HepG2 (cell line): ENCODE measurements around the gene ZNF865. TPM values are rescaled to one million over a fixed set of nuclear protein-coding genes. Genes with fewer than 3 reads are reported as not detected.

ENCODE experiments used
- ATAC-seq: fragments of 200-7000 bp; cut with Tn5 transposase; 3 replicates; pipeline ENCODE4 v1.9.1; 2020; ENCODE audit warnings: mild to moderate bottlenecking, moderate library complexity
- BruUV-seq: library from RNA; stranded (reverse); fragments of 400-500 nt; replicated peaks from 2 replicates; lab custom pipeline; 2021; lab: Mats Ljungman, UMichigan
- CTCF ChIA-PET: fragments of 300-600 bp; formaldehyde crosslinking; extraction: SDS; loops from one replicate; lab custom pipeline; 2021; ENCODE audit warnings: low total read pairs, inconsistent platforms, low intra/inter-chr PET ratio; lab: Yijun Ruan, JAX
- POLR2A ChIA-PET: fragments of 350-600 bp; sonication (Branson Sonifier 250); formaldehyde crosslinking; loops from one replicate; lab custom pipeline; 2020; ENCODE audit warnings: antibody characterized with exemption, inconsistent platforms; lab: Yijun Ruan, JAX
- DNase-seq: peaks from one replicate; pipeline ENCODE4 v3.0.0-alpha.2; 2015; ENCODE audit warnings: low spot score
- FAIRE-seq: peaks from 3 replicates; lab custom pipeline; 2011; peaks lifted over from hg19 to GRCh38; lab: Jason Lieb, UNC
- H2AFZ ChIP-seq: one replicate; pipeline ENCODE4 v1.6.1; 2011; ENCODE audit warnings: low read length, inconsistent platforms
- H3K27ac ChIP-seq: fragments of 300-600 bp; 3 replicates; pipeline ENCODE4 v1.8.0; 2011; ENCODE audit warnings: mixed run types, mild to moderate bottlenecking, mixed read lengths, low read length, inconsistent platforms; ENCODE audit not compliant: insufficient read depth; ENCODE audit errors: extremely low read length
- H3K27me3 ChIP-seq, 2 experiments: fragments of 200-600 bp in 1 of 2; 2 replicates in 1 of 2; 3 replicates in 1 of 2; pipeline versions ENCODE4 v1.6.0 to v1.8.0; 2011; ENCODE audit warnings: low read length in 2 of 2, mild to moderate bottlenecking in 2 of 2, moderate library complexity in 2 of 2, inconsistent platforms in 1 of 2; ENCODE audit not compliant: insufficient read depth in 2 of 2, control insufficient read depth in 1 of 2
- H3K36me3 ChIP-seq, 2 experiments: fragments of 200-600 bp in 1 of 2; replicated peaks in 1 of 2; 2 replicates in 1 of 2; 3 replicates in 1 of 2; pipeline versions ENCODE4 v1.5.1 to v1.8.0; 2011; ENCODE audit warnings: low read length in 2 of 2, inconsistent platforms in 1 of 2; ENCODE audit not compliant: insufficient read depth in 2 of 2, control insufficient read depth in 1 of 2
- H3K4me1 ChIP-seq: 2 replicates; pipeline ENCODE4 v1.5.1; 2012; ENCODE audit warnings: low read length, inconsistent platforms; ENCODE audit not compliant: insufficient read depth
- H3K4me2 ChIP-seq: 2 replicates; pipeline ENCODE4 v1.6.0; 2011; ENCODE audit warnings: low read depth, low read length, inconsistent platforms
- H3K4me3 ChIP-seq, 3 experiments: fragments of 200-600 bp in 1 of 3; sonication (generic), shearing (Covaris generic) in 1 of 3; replicated peaks in 1 of 3; 2 replicates each; pipeline ENCODE4 v1.5.1; 2011 to 2016; ENCODE audit warnings: low read length in 3 of 3, inconsistent platforms in 2 of 3, low read depth in 2 of 3, mild to moderate bottlenecking in 2 of 3, control low read depth in 1 of 3, mixed read lengths in 1 of 3; ENCODE audit not compliant: insufficient read depth in 1 of 3
- H3K79me2 ChIP-seq: one replicate; pipeline ENCODE4 v1.6.1; 2011; ENCODE audit warnings: low read length, inconsistent platforms; ENCODE audit not compliant: insufficient read depth
- H3K9ac ChIP-seq: 2 replicates; pipeline ENCODE4 v1.6.0; 2011; ENCODE audit warnings: mild to moderate bottlenecking, low read depth, low read length, inconsistent platforms; ENCODE audit not compliant: insufficient read depth
- H3K9me3 ChIP-seq: 2 replicates; pipeline ENCODE4 v1.5.1; 2012; ENCODE audit warnings: mild to moderate bottlenecking, low read length
- H4K20me1 ChIP-seq: 2 replicates; pipeline ENCODE4 v1.6.0; 2011; ENCODE audit warnings: inconsistent platforms, mild to moderate bottlenecking, low read length, moderate library complexity; ENCODE audit not compliant: insufficient read depth
- ATM ChIP-seq: fragments of 450-650 bp; IDR thresholded peaks from 2 replicates; pipeline ENCODE4 v1.7.1; 2017; ENCODE audit warnings: mild to moderate bottlenecking, borderline replicate concordance
- BCL6 ChIP-seq: IDR thresholded peaks from 2 replicates; pipeline ENCODE4 v1.6.1; 2016; ENCODE audit warnings: missing genetic modification reagents, missing compliant biosample characterization
- DR1 ChIP-seq: sonication (generic); formaldehyde crosslinking; IDR thresholded peaks from 2 replicates; pipeline ENCODE4 v1.8.0; 2021; ENCODE audit warnings: mild to moderate bottlenecking, missing genetic modification reagents, inconsistent platforms
- KMT2B ChIP-seq: IDR thresholded peaks from 2 replicates; pipeline ENCODE4 v1.6.1; 2016; ENCODE audit warnings: missing genetic modification reagents, missing compliant biosample characterization
- POGZ ChIP-seq: sonication (generic); formaldehyde crosslinking; IDR thresholded peaks from 2 replicates; pipeline ENCODE4 v1.4.0; 2020; ENCODE audit warnings: mild to moderate bottlenecking, missing genetic modification reagents
- PRMT3 ChIP-seq: sonication (generic); formaldehyde crosslinking; IDR thresholded peaks from 2 replicates; pipeline ENCODE4 v1.8.1; 2022; ENCODE audit warnings: low read depth, mild to moderate bottlenecking, moderate library complexity, missing genetic modification reagents, borderline replicate concordance
- ZMYM4 ChIP-seq: sonication (generic); formaldehyde crosslinking; IDR thresholded peaks from 2 replicates; pipeline ENCODE4 v1.8.1; 2023; ENCODE audit warnings: mild to moderate bottlenecking, missing genetic modification reagents
- ZNF616 ChIP-seq: sonication (generic); formaldehyde crosslinking; IDR thresholded peaks from 2 replicates; pipeline ENCODE4 v1.5.0; 2020; ENCODE audit warnings: low read depth, mild to moderate bottlenecking, missing genetic modification reagents
- WGBS: methylation state at CpG from one replicate; pipeline ENCODE4 v1.1.6; 2017; ENCODE audit warnings: low lambda C conversion rate; 5-methylcytosine and 5-hydroxymethylcytosine counted together
- in situ Hi-C: cut with HindIII; loops from 2 replicates; pipeline ENCODE4 v1.10.0; 2017; ENCODE audit warnings: low pct_unique_long_range_greater_than_20kb; ENCODE audit not compliant: extremely low pct_ligation_motif_present
- intact Hi-C: fragments of 100-400 bp; cut with micrococcal nuclease; formaldehyde crosslinking; loops from one replicate; pipeline ENCODE4 v1.10.0; 2022; ENCODE audit not compliant: unreplicated experiment
- polyA plus RNA-seq, 8 experiments: library from polyadenylated mRNA; depleted of rRNA in 3 of 8; stranded (reverse) in 7 of 8; unstranded in 1 of 8; fragments of >200 nt; fragmentation: Illumina TruSeq in 4 of 8; extraction: Trizol in 4 of 8; gene quantifications; 2 replicates each; pipeline versions ENCODE4 v1.2.1 to v1.2.3, GENCODE V29; 2011 to 2016; ENCODE audit warnings: low read depth in 4 of 8, missing spikeins in 1 of 8, mixed read lengths in 1 of 8; ENCODE audit not compliant: insufficient read depth in 1 of 8
- total RNA-seq, 5 experiments: library from RNA; depleted of rRNA; stranded (reverse); fragments of >200 nt; fragmentation: Illumina TruSeq; extraction: Trizol; gene quantifications; 2 replicates each; pipeline ENCODE4 v1.2.3, GENCODE V29; 2016; ENCODE audit warnings: low read depth in 1 of 5
- TF ChIP-seq, protein P1 (sequence below): sonication (generic); formaldehyde crosslinking; IDR thresholded peaks from 2 replicates; pipeline ENCODE4 v1.5.0; 2020; ENCODE audit warnings: mild to moderate bottlenecking, missing genetic modification reagents, borderline replicate concordance
- TF ChIP-seq, protein P2 (sequence below): sonication (generic); formaldehyde crosslinking; IDR thresholded peaks from 2 replicates; pipeline ENCODE4 v1.8.0; 2022; ENCODE audit warnings: missing genetic modification reagents, mild to moderate bottlenecking, inconsistent platforms, borderline replicate concordance
- TF ChIP-seq, protein P3 (sequence below): sonication (generic); formaldehyde crosslinking; IDR thresholded peaks from 2 replicates; pipeline ENCODE4 v1.4.0; 2020; ENCODE audit warnings: low read depth, mild to moderate bottlenecking, missing genetic modification reagents
- TF ChIP-seq, protein P4 (sequence below): sonication (generic); formaldehyde crosslinking; IDR thresholded peaks from 2 replicates; pipeline ENCODE4 v1.4.0; 2020; ENCODE audit warnings: missing genetic modification reagents

Gene ZNF865
- total and polyA plus RNA-seq, 2 of the 13 experiments (the other 11 are each of a cell fraction or from before 2014, with no cell fraction given) = 0.93 to 1.0 TPM

DNA sequence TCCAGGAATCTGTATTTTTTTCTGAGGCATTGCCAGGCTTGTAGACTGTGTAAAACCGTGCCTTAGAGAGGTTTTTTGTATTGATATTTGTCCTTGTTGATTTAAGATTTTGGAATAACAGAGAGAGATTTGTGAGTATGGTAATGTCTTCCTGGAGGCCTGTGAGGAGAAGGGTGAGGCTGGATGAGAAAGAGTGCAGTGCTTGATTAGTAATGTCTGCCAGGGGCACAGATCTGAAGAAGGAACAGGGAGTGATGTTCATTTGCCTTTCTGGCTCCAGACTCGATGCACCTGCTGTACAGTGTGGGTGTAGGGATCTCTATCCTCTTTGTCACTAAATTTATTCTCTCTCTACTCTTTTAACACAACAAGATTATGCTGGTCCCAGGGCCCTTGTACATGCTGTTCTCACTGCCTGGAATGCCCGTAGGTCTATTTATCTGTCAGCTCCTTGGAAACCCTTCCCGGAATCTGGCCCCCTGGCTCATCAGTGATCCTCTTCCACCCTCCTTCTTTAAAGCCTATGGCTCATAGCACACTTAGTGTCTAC lies 10.4 kb upstream of the ZNF865 start:
- no peak for DNase-seq
- no peak overlapping the region for H3K4me3 ChIP-seq
- CTCF ChIA-PET = no interaction called here
- no peak for ATAC-seq
- TF ChIP-seq DR1 (CRISPR knock-in tag) (no peak), KMT2B (CRISPR knock-in tag) (no peak), ZMYM4 (no peak), ATM (no peak), BCL6 (CRISPR knock-in tag) (no peak), PRMT3 (CRISPR knock-in tag) (no peak), ZNF616 (CRISPR knock-in tag) (no peak), POGZ (CRISPR knock-in tag) (no peak)
- TF ChIP-seq, protein P1, sequence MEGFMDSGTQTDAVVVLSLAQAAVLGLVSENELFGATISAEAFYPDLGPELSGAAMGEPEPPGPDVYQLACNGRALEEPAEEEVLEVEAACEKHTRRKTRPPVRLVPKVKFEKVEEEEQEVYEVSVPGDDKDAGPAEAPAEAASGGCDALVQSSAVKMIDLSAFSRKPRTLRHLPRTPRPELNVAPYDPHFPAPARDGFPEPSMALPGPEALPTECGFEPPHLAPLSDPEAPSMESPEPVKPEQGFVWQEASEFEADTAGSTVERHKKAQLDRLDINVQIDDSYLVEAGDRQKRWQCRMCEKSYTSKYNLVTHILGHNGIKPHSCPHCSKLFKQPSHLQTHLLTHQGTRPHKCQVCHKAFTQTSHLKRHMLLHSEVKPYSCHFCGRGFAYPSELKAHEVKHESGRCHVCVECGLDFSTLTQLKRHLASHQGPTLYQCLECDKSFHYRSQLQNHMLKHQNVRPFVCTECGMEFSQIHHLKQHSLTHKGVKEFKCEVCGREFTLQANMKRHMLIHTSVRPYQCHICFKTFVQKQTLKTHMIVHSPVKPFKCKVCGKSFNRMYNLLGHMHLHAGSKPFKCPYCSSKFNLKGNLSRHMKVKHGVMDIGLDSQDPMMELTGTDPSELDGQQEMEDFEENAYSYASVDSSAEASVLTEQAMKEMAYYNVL (CRISPR knock-in tag) = no peak
- TF ChIP-seq, protein P2, sequence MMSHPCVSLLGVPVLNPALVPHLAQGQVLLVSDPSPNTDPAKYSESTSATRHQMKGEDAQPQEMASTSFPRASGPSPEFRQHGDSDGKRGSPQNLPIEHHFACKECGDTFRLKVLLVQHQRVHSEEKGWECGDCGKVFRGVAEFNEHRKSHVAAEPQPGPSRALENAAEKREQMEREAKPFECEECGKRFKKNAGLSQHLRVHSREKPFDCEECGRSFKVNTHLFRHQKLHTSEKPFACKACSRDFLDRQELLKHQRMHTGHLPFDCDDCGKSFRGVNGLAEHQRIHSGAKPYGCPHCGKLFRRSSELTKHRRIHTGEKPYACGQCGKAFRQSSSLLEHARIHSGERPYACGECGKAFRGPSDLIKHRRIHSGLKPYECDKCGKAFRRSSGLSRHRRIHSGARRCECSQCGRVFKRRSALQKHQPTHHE (CRISPR knock-in tag) = no peak
- TF ChIP-seq, protein P3, sequence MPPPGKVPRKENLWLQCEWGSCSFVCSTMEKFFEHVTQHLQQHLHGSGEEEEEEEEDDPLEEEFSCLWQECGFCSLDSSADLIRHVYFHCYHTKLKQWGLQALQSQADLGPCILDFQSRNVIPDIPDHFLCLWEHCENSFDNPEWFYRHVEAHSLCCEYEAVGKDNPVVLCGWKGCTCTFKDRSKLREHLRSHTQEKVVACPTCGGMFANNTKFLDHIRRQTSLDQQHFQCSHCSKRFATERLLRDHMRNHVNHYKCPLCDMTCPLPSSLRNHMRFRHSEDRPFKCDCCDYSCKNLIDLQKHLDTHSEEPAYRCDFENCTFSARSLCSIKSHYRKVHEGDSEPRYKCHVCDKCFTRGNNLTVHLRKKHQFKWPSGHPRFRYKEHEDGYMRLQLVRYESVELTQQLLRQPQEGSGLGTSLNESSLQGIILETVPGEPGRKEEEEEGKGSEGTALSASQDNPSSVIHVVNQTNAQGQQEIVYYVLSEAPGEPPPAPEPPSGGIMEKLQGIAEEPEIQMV = no peak
- TF ChIP-seq, protein P4, sequence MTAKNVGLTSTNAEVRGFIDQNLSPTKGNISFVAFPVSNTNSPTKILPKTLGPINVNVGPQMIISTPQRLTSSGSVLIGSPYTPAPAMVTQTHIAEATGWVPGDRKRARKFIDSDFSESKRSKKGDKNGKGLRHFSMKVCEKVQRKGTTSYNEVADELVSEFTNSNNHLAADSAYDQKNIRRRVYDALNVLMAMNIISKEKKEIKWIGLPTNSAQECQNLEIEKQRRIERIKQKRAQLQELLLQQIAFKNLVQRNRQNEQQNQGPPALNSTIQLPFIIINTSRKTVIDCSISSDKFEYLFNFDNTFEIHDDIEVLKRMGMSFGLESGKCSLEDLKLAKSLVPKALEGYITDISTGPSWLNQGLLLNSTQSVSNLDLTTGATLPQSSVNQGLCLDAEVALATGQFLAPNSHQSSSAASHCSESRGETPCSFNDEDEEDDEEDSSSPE (CRISPR knock-in tag) = no peak
- TF ChIP-seq, all 625 proteins: peak for 0
- H3K79me2 ChIP-seq = peaks cover 2% of the 10 kb centered on the region
- H4K20me1 ChIP-seq = 0 out of 2 replicates have a peak, but pooled peaks cover 6% of the 10 kb centered on the region
- BruUV-seq = no TSS peak
- H3K36me3 ChIP-seq = peaks cover 10 to 32% of the 10 kb centered on the region in 2 experiments; a peak in 4 of 5 replicates
- no peaks in the 10 kb centered on the region; a peak in 1 of 5 replicates for H3K27me3 ChIP-seq
- H3K4me2 ChIP-seq = no peak overlapping the region
- no peak overlapping the region for H3K27ac ChIP-seq
- H3K9ac ChIP-seq = no peak overlapping the region
- H3K4me1 ChIP-seq = peaks cover 9% of the 10 kb centered on the region
- no peaks in the 10 kb centered on the region for H3K9me3 ChIP-seq
- intact Hi-C loops = no loop called here
- 92% methylated on average over 4 of the region's 4 CpGs for WGBS
- POLR2A ChIA-PET = interaction anchor here (1.0 kb wide), 1 partner anchor 10 kb away, joined by 4 read pairs; no protein-coding TSS in a partner anchor
- no peak for FAIRE-seq
- no peak overlapping the region for H2AFZ ChIP-seq
- in situ Hi-C loops = no loop called here
